GM18951 (cell line): ENCODE results near the gene APBA2.

ENCODE experiments used
- POLR2A ChIP-seq: IDR thresholded peaks from 4 replicates; pipeline ENCODE4 v1.6.1; 2011; ENCODE audit warnings: mild to moderate bottlenecking; ENCODE audit not compliant: insufficient read length, insufficient read depth; ENCODE audit errors: extremely low read depth
- in situ Hi-C: fragments of 300-500 bp; cut with MboI; formaldehyde crosslinking; loops from one replicate; pipeline ENCODE4 v1.12.0; 2022; ENCODE audit warnings: low sequenced_read_pairs, mixed read lengths, inconsistent platforms; ENCODE audit not compliant: unreplicated experiment

APBA2 gene

DNA sequence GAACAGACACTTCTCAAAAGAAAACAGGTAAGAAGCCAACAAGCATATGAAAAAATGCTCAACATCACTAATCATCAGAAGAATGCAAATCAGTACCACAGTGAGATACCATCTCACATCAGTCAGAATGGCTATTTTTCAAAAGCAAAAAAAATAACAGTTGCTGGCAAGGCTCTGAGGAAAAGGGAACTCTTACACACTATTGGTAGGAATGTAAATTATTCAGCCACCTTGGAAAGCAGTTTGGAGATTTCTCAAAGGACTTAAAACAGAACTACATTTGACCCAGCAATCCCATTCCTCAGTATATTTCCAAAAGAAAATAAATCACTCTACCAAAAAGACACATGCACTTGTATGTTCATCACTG is 95.6 kb downstream of the APBA2 start:
- no peak for TF ChIP-seq POLR2A
- in situ Hi-C loops, result no loop called here

DNA sequence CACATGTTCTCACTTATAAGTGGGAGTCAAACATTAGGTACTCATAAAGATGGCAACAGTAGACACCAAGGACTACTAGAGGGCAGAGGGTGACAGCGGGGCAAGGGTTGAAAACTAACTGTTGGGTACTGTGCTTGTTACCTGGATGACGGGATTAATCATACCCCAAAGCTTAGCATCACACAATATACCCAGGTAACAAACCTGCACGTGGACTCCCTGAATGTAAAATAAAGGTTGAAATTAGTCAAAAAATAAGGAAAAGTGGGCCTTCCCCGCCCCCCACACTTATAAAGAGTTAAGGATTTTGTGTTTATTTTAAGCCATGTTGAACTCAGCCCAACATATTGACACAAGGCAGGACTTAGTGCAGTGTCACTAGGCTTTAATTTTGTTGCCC is 96.1 kb downstream of the APBA2 start:
- TF ChIP-seq POLR2A, result no peak
- in situ Hi-C loops, result no loop called here

DNA sequence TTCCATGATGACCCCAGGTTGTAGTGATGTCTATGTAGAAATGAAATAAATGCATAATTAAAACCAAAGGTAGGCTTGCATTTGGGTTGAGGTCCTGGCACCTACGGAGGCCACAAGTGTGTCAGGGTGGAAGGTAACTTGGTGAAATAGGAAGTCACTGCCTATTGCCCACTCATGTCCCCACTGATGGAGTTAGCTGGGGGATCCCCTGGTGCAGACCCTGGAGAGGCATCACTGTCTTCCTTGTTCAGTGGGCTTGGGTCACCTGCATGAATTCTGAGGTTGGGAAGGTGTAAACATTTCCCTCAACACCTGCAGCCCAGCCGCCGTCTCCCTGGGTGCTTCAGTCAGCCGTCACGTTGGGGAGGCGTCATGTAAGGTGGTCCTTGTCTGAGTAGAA is 97.1 kb downstream of the APBA2 start:
- no peak for TF ChIP-seq POLR2A

DNA sequence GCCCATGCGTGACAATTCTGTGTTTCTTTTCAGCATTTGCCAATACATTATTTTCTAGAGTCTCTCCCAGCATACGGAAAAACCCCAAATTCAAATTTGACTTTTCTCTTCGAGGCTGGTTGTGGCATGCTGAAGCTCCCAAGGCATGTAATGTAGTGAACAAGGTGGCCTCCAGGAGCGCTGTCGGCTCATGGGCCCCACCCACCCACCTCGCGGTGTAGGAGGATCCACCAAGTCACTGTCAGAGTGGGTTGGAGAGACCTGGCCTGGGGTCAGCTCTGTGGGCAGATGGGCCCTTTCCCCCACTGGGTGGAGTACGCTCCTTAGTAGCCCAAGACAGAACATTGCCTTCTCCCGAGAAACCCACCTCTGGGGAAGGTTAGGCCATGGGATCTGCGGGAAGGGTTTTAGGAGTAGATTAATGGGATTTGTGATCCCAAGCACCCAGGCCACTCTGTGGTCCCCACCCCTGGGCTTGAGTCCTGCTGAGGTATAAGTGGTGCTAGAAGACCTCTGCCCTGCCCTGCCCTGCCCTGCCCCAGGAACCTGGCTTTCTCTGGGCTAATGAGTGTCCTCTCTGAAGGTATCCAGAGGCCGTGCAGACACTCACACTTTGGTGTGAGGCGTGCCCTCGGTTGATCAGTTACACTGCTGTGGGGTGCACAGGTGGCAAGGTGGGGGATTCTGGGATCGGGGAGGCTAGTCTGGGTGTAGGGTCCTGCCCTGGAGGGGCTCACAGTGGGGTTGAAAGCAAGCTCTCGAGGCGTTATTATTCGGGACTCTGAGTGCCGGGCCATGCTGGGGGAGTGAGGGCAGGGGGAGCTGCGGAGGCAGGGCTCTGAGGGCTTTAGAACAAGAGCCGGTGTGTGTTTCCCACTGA is 97.9 kb downstream of the APBA2 start:
- no peak for TF ChIP-seq POLR2A

More for the DNA sequence above, 97.1 kb downstream of the APBA2 start:
- in situ Hi-C loops, result no loop called here

DNA sequence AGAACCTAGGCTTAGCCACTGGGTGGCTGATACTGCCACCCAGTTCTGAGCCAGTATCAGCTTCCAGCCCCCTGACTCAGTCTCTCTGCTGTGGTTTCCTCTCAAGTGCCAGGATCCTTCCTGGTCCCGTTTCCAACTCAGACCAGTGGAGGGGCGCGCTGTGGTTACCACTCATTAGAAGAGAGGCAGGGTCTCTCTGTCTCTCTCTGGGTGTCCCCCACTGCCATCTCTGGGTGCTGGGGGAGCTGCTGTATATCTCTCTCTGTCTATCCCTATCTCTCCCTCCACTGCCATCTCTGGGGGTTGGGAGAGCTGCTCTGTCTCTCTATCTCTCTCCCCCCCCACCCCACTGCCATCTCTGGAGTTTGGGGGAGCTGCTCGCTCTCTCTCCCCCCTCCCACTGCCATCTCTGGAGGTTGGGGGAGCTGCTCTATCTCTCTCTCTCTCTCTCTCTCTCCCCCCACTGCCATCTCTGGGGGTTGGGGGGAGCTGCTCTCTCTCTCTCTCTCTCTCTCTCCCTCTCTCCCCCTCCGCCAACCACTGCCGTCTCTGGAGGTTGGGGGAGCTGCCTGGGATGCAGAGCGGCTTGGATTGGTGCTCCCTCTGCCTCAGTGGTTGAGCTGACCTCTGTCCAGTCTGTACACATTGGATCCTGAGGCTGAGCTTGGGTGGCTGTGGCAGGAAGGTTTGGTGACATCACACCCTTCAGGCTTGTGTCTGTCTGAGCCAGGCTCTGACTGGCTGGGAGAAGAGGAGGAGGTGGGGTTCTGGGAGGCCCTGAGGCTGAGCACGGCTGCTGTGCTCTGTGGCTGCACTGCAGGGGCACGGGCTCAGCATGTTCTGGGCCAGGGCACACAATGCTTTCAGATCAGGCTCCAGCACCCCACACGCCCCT is 98.9 kb downstream of the APBA2 start:
- no peak for TF ChIP-seq POLR2A
- in situ Hi-C loops, result no loop called here

More for the DNA sequence above, 97.9 kb downstream of the APBA2 start:
- in situ Hi-C loops, result no loop called here

DNA sequence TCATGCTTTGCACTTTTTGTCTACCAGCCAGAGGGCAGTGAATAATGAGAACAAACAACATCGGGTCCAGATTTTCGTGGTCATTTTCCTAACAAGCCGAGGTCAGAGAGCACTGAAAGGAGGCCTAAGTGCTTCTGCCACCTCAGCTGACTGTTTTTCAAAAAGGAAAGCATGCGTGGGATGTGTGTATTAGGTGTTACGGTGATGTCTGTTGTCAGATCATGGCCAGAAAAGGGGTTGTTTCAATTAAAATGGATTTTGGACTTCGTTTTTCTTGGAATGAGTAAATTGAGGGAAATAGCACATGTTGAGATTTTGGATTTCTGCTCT is 99.5 kb downstream of the APBA2 start:
- in situ Hi-C loops, result no loop called here
- TF ChIP-seq POLR2A, result no peak

DNA sequence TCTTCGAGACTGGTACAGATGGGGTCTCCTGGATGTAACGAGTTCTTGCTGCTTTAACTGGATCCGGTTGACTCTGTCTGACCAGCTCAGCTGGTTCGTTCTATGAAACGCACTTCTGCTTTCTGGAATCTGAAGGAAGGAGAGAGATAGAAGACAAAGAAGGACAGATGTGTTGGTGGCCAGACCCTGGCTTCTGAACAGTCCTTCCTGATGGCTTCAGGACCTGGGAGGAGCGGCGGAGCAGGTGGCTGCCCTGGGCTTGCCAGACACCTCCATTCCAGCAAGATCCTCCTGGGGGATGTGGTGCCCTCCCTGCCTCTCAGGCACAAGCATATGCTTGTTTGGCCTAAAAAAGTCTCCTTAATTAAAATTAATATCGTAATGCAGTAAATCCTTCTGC is 99.9 kb downstream of the APBA2 start:
- in situ Hi-C loops, result no loop called here
- no peak for TF ChIP-seq POLR2A

DNA sequence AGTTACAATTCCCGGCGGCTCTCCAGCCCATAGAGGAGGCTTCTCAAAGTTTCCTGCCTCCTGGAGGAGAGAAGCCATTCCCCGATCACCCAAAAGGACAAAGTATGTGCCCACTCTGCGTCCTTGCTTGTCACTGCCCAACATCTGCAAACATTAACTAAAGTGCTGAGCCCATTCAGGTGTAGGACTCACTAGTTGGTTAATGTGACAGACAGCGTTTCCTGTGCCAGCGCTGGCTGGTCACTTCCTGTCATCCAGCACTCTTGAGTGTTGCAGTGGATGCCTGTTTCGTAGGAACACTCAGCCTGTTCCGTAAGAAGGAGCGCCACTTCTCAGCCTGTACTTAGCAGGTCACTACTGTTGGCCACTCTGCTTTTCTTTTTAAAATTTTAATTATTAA is 100.3 kb downstream of the APBA2 start:
- TF ChIP-seq POLR2A, result no peak
- in situ Hi-C loops, result no loop called here

DNA sequence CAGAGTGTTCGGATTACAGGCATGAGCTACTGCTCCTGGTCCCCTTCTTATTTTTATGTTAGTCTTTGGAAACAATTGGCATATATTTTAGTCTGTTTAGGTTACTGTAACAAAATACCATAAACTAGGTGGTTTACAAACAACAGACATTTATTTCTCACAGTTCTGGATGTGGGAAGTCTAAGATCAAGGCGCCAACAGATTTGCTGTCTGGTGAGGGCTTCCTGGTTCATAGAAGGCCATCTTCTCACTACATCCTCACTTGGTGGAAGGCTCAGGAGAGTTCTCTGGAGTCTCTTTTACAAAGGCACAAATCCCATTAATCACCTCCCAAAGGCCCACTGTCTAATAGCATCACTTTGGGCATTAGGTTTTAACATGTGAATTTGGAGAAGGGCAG is 101.0 kb downstream of the APBA2 start:
- in situ Hi-C loops, result no loop called here
- no peak for TF ChIP-seq POLR2A

DNA sequence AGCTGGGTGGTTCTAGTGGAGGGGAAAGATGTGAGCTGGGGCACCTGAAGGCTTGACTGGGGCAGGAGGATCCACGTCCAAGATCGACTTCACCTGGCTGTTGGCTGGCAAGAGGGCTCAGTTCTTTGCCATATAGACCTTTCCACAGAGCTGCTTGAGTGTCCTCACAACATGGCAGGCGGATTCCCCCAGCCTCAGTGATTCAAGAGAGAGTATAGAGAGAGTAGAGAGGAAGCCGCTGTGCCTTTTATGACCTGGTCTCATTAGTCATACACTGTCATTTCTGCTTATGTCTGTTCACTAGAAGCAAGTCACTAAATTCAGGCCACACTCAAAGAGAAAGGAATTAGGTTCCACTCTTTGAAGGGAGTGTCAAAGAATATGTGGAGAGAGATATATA is 101.6 kb downstream of the APBA2 start:
- in situ Hi-C loops, result no loop called here
- no peak for TF ChIP-seq POLR2A

DNA sequence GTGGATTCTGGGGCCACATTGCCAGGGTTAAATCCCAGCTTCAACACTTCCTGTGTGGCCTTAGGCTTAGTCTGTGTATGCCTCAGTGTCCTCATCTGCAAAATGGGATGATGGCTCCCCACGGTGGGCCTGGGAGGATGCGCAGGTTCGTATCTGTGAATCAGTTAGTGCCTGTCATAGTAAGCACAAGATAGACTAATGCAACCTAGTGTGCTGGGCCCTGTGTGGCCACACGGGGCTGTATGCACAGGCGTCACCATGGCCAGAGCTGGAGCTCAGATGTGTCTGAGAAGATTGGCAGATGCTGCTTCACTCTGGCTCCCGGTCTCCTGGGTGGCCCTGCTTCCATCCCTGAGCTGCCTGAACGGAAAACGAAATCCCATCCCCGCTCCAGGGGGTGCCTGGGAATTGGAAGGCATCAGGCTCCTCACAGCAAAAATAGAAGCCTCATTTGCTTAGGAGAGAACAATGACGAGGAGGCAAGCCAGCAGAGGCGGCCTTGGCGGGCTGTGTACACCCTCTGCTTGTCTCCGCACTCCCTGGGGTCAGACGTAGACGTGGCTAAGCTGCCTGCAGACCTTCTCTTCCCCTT is 103.6 kb downstream of the APBA2 start:
- TF ChIP-seq POLR2A, result no peak
- in situ Hi-C loops, result no loop called here

DNA sequence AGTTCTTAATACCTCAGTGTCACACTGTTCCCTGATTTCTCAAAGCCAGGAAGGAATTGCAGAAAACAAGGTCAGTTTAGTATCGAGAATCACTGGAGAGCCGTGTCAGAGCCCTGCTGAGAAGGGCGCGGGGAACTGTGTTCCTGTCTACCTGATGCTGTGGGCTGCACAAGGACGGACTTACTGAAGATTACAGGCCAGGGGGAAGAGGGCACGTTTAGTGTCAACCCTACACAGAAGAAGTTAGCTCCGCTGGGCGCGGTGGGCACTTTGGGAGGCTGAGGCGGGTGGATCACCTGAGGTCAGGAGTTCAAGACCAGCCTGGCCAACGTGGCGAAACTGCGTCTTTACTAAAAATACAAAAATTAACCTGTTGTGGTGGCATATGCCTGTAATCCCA is 104.1 kb downstream of the APBA2 start:
- no peak for TF ChIP-seq POLR2A
- in situ Hi-C loops, result no loop called here

DNA sequence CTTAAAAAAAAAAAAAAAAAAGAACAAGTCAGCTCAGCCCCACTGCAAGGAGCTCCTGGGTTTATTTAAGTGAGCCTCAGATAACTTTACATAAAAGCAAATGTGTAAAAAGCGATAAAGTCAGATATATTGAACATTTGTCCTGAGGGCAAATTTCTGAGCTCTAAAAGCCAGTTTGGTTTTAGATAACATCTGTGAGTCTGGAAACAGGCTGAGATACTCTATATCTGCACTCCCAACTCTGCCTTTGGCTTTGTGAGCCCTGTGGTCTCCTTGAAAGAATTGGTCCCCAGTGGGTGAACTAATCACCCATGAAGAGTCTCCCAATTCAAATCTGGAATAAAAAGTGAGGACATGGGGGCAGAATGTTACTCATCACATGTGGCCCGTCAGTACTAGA is 104.6 kb downstream of the APBA2 start:
- TF ChIP-seq POLR2A, result no peak
- in situ Hi-C loops, result no loop called here

DNA sequence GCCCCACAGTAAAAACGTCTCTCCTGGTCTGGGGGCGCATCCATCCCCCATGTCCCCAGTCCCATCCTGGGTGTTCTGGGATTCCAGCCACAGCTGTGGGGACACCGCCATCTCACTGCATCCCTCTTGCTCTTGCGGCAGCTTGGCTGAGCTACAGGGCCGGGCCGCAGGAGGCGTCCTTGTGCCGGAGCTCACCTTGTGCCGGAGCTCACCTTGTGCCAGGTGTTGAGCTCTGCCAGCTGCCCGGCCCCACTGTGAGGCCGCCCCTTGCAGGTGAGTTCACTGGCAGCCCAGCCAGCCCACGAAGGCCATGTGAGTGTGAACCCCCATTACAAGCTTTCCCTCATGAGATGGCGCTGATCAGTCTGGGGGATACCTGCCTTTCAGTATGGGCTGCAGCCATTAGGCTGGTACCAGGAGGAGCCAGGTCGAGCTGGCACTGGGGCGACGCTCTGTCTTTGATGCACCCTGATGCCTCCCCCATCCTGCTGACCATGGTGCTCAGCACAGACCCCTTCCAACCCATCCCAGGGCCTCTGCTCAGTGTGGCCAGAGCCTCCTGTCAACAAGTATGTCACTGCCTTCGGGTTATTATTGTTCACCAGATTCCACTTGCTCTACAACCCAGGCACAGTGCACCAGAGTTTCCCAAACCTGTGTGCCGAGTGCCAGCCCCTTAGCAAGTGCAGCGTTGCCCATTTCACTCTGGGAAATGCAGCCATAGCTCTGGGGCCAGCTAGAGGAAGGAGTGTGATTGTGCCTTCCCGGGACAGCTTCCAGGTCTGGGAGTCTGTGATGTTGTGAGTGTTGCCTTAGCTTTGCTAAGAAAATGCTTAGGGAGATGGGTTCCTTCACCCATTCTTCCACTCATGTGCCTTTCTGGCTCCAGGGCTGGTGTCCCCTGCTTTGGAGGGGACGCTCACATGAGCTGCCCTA is 105.7 kb downstream of the APBA2 start:
- TF ChIP-seq POLR2A, result no peak
- in situ Hi-C loops, result no loop called here
